ENCODE measurements around the gene SLC25A15.

The SLC25A15 gene

DNA sequence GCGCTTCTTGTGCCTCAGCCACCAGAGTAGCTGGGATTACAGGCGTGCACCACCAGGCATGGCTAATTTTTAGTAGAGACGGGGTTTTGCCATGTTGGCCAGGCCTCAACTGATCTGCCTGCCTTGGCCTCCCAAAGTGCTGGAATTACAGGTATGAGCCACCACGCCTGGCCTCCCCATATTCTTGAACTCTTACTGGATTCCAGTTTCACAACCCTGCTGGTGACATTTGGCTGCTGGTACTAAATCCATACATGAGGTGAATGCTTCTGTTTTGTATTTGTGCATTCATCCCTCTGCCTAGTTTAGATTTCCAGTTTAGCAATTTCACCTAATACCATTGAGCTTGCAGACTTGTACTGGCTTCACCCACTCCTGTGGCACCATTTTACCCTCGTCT is 13.9 kb downstream of the SLC25A15 start:
- H3K36me3 ChIP-seq (replicated peaks; ENCODE audit: insufficient read depth, low read length) = no peaks in the 10 kb centered on the region
- H3K4me1 ChIP-seq (ENCODE audit: low read length) = peaks cover 15% of the 10 kb centered on the region; the same call in 1 of the 2 replicates
- peaks cover 11% of the 10 kb centered on the region for H3F3A ChIP-seq (ENCODE audit: insufficient read depth, low read length)
- H3K9me3 ChIP-seq (replicated peaks; ENCODE audit: insufficient read depth, low read length) = no peaks in the 10 kb centered on the region
- no peaks in the 10 kb centered on the region for H3K27me3 ChIP-seq (replicated peaks; ENCODE audit: insufficient read depth, low read length)
- H3K4me3 ChIP-seq (ENCODE audit: low read length) = no peak overlapping the region
- no peak for DNase-seq
- no peak for TF ChIP-seq EZH2phosphoT487 (IDR thresholded peaks at IDR 0.05; ENCODE audit: low read length)
- no peak for TF ChIP-seq EZH2 (optimal IDR thresholded peaks at IDR 0.05; ENCODE audit: low read depth, low read length)
- TF ChIP-seq, protein P1, sequence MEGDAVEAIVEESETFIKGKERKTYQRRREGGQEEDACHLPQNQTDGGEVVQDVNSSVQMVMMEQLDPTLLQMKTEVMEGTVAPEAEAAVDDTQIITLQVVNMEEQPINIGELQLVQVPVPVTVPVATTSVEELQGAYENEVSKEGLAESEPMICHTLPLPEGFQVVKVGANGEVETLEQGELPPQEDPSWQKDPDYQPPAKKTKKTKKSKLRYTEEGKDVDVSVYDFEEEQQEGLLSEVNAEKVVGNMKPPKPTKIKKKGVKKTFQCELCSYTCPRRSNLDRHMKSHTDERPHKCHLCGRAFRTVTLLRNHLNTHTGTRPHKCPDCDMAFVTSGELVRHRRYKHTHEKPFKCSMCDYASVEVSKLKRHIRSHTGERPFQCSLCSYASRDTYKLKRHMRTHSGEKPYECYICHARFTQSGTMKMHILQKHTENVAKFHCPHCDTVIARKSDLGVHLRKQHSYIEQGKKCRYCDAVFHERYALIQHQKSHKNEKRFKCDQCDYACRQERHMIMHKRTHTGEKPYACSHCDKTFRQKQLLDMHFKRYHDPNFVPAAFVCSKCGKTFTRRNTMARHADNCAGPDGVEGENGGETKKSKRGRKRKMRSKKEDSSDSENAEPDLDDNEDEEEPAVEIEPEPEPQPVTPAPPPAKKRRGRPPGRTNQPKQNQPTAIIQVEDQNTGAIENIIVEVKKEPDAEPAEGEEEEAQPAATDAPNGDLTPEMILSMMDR (IDR thresholded peaks at IDR 0.05; ENCODE audit: low read length) = no peak
- H3K4me2 ChIP-seq (ENCODE audit: low read depth, low read length) = no peak overlapping the region
- H3K27ac ChIP-seq (ENCODE audit: low read length) = no peak overlapping the region
- H3K79me2 ChIP-seq (ENCODE audit: low read length) = peaks cover 9% of the 10 kb centered on the region; the same call in 1 of the 2 replicates
- H3K9me2 ChIP-seq (replicated peaks; ENCODE audit: insufficient read depth, low read length) = no peaks in the 10 kb centered on the region
- H4K20me1 ChIP-seq (ENCODE audit: insufficient read depth, low read length) = no peaks in the 10 kb centered on the region
- no peak overlapping the region for H2AFZ ChIP-seq (ENCODE audit: low read length)
- no peak overlapping the region for H3K9ac ChIP-seq (ENCODE audit: low read length)

DNA sequence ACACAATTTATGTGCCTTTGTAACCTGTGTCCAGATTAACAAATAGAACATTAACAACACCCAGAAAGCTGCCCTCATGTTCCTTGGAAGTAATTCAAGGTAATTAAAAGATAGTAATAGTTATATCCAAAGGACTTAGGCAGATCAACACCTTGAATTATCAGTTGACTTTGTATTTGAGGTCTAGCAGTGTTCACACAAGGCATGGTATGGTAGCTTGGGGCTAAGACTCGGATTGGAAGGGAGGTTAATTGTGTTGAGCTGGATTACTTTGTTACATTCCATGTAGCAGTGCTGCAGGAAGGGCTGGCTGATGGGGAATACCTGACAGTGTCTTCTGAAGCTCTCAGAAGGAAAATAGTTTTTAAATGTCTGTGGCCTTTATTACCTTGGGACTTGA is 16.8 kb downstream of the SLC25A15 start:
- no peaks in the 10 kb centered on the region for H3F3A ChIP-seq (ENCODE audit: insufficient read depth, low read length)
- no peaks in the 10 kb centered on the region for H3K27me3 ChIP-seq (replicated peaks; ENCODE audit: insufficient read depth, low read length)
- H3K9me3 ChIP-seq (replicated peaks; ENCODE audit: insufficient read depth, low read length) = no peaks in the 10 kb centered on the region
- H3K9ac ChIP-seq (ENCODE audit: low read length) = no peak overlapping the region
- no peak overlapping the region for H3K4me3 ChIP-seq (ENCODE audit: low read length)
- no peak overlapping the region for H2AFZ ChIP-seq (ENCODE audit: low read length)
- no peak overlapping the region for H3K4me2 ChIP-seq (ENCODE audit: low read depth, low read length)
- no peak for DNase-seq
- no peaks in the 10 kb centered on the region for H3K79me2 ChIP-seq (ENCODE audit: low read length)
- no peak overlapping the region for H3K27ac ChIP-seq (ENCODE audit: low read length)
- H3K4me1 ChIP-seq (ENCODE audit: low read length) = no peaks in the 10 kb centered on the region
- H4K20me1 ChIP-seq (ENCODE audit: insufficient read depth, low read length) = no peaks in the 10 kb centered on the region
- no peaks in the 10 kb centered on the region for H3K9me2 ChIP-seq (replicated peaks; ENCODE audit: insufficient read depth, low read length)
- TF ChIP-seq EZH2 (optimal IDR thresholded peaks at IDR 0.05; ENCODE audit: low read depth, low read length) (no peak), EZH2phosphoT487 (IDR thresholded peaks at IDR 0.05; ENCODE audit: low read length) (no peak)
- TF ChIP-seq, protein P1 (IDR thresholded peaks at IDR 0.05; ENCODE audit: low read length) = no peak
- H3K36me3 ChIP-seq (replicated peaks; ENCODE audit: insufficient read depth, low read length) = no peaks in the 10 kb centered on the region

DNA sequence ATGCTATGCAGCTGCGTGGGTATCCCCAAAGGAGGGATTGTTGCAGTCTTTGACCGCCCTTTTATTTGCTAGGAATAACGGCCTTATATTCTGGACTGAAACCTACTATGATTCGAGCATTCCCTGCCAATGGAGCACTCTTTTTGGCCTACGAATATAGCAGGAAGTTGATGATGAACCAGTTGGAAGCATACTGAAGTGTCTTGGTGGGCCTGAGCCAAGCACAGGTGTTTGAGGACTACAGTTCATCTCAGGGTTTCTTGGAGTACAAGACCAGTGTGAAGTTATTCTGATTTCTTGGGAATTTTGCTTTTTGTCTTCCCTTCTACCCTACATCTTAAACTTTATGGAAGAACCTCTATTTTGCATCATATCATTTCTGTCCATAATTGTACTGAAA is 20.1 kb downstream of the SLC25A15 start:
- Histone ChIP-seq H3K4me3 (ENCODE audit: low read length) (no peak overlapping the region), H3K4me1 (ENCODE audit: low read length) (peaks cover 9% of the 10 kb centered on the region), H4K20me1 (ENCODE audit: insufficient read depth, low read length) (no peaks in the 10 kb centered on the region), H3F3A (ENCODE audit: insufficient read depth, low read length) (0 out of 2 replicates have a peak, but pooled peaks cover 3% of the 10 kb centered on the region), H3K9ac (ENCODE audit: low read length) (no peak overlapping the region), H3K27me3 (replicated peaks; ENCODE audit: insufficient read depth, low read length) (no peaks in the 10 kb centered on the region), H3K9me3 (replicated peaks; ENCODE audit: insufficient read depth, low read length) (no peaks in the 10 kb centered on the region), H3K9me2 (replicated peaks; ENCODE audit: insufficient read depth, low read length) (no peaks in the 10 kb centered on the region), H3K4me2 (ENCODE audit: low read depth, low read length) (no peak overlapping the region), H3K79me2 (ENCODE audit: low read length) (no peaks in the 10 kb centered on the region), H3K27ac (ENCODE audit: low read length) (no peak overlapping the region), H3K36me3 (replicated peaks; ENCODE audit: insufficient read depth, low read length) (no peaks in the 10 kb centered on the region), H2AFZ (ENCODE audit: low read length) (no peak overlapping the region)
- DNase-seq = no peak
- TF ChIP-seq, protein P1 (IDR thresholded peaks at IDR 0.05; ENCODE audit: low read length) = no peak
- TF ChIP-seq EZH2 (optimal IDR thresholded peaks at IDR 0.05; ENCODE audit: low read depth, low read length) (no peak), EZH2phosphoT487 (IDR thresholded peaks at IDR 0.05; ENCODE audit: low read length) (no peak)

Data from MM.1S (cell line).